HG02981 (cell line): ENCODE results near the gene FAM227B.
"Not testable (repeated sequence)": the region's sequence is repeated elsewhere in the genome, so short reads cannot be mapped to it uniquely, and the experiment has no call there.

Experiments used
- ATAC-seq: cut with Tn5 transposase; IDR thresholded peaks from one replicate; pipeline ENCODE4 v1.9.1; 2021; ENCODE audit warnings: mild to moderate bottlenecking, moderate library complexity; ENCODE audit not compliant: unreplicated experiment

FAM227B gene

DNA sequence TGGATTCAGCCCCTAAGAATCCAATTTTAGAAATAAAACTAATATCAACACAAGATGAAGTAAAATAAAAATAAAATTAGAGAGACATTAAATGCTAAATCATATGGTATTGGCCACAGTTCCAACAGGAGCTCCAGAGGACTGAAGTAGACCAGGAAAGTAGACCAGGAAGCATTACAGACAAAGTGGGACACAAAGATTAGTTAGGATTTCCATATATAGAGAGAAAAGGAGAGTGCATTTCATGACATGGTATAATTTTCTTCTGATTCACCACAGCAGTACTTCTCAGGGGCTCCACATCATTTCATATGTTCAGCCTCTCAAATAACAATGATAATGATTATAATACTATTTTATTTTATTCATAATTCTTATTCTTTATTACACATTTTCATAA, 179.3 kb downstream of the FAM227B start:
- no peak for ATAC-seq

GRCh38 chr15:49439678-49440395, 180.8 kb downstream of the FAM227B start:
- ATAC-seq = no peak

DNA sequence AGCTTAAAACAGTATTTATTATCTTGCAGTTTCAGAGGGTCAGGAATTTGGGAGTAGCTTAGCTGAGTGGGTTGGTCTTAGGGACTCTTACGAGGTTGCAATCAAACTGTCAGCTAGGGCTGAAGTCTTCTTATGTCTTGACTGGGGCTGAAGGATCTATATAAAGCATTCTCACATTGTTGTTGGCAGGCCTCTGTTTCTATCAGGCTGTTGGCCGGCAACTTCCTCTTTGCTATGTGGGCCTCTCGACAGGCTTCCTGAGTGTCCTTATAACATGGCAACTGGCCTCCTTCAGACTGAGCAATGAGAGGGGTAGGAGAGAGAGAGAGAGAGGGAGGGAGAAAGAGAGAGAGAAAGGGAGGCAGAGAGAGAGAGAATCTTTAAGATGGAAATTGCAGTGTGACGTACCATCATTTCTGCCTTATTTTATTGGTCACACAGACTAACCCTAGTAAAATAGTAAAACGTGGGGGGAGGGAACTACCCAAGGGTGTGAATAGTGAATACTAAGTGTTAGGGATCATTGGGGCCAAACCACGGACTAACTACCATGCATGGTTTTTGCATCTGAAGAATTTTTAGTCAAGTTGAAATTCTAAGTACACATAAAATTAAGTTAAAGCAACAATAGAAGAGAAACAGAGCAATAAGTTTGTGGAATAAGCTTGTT, 181.5 kb downstream of the FAM227B start:
- ATAC-seq = no peak

- no peak for ATAC-seq
Observed at GRCh38 chr15:49436751-49437150, 183.9 kb downstream of the FAM227B start.

GRCh38 chr15:49435174-49435573, 185.4 kb downstream of the FAM227B start:
- ATAC-seq = no peak

DNA sequence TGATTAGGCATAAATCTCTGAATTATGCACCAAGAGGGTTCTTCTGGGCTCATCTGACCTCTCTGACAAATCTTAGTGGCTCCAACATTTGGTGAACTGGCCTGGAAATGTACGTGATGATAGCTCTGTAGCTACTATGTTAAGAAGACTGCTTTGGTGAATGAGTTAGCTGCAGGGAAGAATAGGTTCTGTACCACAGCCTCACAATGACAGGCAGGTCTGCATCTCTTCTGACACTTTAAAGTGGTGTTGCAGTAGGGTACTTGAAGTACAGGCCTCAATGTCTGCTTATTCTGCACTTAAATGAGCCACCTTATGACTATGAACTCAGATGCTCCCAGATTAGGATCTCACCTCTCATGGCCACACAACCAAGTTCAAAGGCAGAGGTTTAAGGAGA, 190.6 kb downstream of the FAM227B start:
- ATAC-seq = no peak

DNA sequence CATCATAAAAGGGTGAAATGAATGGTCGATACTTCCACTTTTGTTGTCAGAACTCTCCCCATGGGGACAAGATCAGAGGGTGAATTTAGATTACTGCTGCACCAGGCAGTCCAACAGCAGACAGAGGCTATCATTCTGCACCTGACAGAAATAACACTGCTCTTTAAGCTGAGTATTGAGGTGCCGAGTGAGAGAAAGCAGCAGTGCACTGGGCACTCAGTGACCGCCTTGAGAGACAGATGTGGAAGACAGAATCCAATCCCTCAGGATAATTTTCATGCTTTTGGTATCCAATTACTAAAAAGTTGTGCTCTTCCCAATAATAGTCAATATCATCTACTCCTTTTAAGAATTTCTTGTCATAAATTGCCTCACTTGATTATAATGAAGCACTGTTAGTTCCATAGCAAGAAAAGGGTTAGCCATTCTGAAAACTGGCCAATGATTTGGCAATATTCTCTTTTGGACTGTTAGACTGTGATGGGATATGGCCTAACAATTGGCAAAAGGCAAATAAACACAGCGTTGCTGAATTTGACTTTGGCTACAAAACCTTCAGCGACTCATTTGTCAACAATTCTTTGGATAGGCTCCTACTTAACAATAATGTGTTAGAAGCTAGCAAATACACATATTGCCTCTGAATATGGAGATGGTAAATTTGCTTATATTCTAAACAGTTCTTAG, 192.1 kb downstream of the FAM227B start:
- ATAC-seq = no peak

DNA sequence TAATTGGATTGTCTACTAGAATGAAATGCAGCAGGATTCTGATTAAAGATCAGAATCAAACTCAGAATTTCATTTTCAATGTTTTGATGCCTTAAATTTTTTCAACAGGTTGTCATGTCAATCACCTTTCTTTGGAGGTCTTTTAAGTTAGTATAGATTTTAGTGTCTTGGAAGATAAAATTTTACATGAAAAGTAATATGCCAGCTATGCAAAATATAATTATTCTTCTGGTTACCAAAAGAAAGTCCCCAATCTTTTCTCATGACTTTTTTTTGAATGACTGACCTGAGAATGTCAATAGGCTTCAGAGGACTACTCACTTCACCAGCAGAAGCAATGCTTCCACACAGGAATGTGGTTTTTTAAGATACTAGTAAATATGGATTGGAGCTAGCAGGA, 193.2 kb downstream of the FAM227B start:
- ATAC-seq = no peak

- ATAC-seq = no peak
Observed at GRCh38 chr15:49424954-49425353, 195.7 kb downstream of the FAM227B start.

GRCh38 chr15:49423901-49424550, 196.6 kb downstream of the FAM227B start:
- ATAC-seq = no peak

DNA sequence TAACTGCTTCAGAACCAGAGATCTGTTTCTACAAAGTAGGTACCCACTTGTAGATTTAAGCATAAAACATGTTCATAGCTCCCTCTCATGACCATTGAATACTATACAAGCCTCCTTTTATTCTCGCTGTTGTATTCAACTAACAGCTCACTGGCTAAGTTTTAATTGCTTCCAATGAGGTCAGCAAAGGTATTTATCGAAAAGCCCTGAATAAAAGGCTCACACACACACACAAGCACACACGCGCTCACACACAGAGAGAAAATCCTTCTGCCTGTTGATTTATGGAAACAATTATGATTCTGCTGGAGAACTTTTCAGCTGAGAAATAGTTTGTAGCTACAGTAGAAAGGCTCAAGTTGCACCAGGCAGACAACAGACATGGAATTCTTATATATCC, 197.6 kb downstream of the FAM227B start, which contains the start of gene FGF7:
Gene FGF7 (plus strand): TSS at position 222 of the 400 bp plus-strand sequence. CDS start 1,056 bp downstream, outside the sequence.
- no peak for ATAC-seq

DNA sequence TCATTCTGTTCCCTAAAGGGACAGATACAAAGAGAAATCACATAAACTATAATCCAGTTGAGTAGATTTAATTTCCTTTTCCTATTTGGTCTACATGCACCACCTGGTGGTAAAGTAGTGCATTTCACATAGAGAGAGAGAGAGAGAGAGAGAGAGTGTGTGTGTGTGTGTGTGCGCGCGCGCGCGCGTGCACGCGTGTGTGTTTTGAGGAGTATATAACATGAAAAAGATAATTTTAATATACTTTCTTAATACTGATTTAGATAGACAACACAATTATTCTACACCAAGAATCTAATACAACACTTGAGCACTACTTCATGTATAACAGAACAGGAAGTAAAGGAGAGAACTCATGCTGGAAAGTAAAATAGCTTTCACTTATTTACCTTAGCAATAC, 198.6 kb downstream of the FAM227B start:
- peak; percentile 50 for ATAC-seq

DNA sequence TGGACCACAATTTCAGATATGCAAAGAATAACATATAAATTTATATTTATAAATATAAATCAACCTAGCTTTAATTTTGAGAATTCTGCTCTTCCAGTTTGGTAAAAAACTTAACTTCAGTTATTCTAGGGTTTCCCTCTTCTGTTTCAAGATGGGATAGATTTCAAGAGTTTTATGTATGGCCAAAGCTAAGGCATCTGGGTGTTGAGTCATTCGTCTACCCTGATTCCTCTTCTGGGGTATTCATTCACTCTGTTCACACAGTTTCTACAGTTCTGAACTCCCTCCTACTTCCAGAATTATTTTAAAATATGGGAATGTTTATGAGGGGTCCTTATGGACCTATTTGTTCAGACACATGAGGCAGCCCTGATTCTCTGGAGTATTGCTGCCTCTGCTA, 201.8 kb downstream of the FAM227B start:
- ATAC-seq = no peak

DNA sequence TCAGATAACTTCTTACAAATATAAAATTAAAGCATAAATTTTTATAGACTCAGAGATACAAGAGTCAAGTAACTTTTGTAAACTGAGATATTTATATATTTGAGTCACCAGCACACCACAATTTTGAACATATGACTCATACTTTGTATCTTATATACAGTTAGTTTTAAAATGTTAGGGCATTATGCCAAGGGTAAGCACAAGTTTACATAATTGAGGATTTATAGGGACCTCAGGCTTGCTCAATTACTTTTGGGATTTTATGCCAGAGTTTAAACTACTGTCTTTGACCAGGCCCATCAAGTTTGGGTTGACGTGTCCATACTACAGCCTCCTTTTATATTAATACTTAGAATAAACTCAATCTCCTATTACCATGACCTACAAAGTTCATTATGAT, 205.0 kb downstream of the FAM227B start:
- ATAC-seq = no peak

- no peak for ATAC-seq
Observed at GRCh38 chr15:49415149-49415548, 205.5 kb downstream of the FAM227B start.

- ATAC-seq = no peak
Observed at GRCh38 chr15:49412797-49413196, 207.8 kb downstream of the FAM227B start.

DNA sequence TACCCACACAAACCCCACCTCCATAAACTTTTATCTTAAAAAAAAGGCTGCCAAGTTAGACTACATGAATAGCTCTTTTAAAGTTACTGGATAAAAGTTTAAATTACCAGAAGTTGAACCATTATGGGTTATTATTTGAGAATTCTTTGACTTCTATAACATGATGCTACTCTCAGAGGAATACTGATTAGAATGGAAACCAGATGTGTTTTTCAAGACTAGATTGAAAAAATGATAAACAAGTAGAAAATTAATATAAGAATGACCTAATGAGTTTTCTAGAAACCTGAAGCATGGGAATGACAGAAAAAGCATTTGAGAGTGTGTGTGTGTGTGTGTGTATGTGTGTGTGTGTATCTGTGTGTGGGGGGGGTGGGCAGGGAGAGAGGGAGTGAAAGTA, 210.0 kb downstream of the FAM227B start:
- ATAC-seq = no peak

- no peak for ATAC-seq
Observed at GRCh38 chr15:49406352-49407118, 214.1 kb downstream of the FAM227B start.

DNA sequence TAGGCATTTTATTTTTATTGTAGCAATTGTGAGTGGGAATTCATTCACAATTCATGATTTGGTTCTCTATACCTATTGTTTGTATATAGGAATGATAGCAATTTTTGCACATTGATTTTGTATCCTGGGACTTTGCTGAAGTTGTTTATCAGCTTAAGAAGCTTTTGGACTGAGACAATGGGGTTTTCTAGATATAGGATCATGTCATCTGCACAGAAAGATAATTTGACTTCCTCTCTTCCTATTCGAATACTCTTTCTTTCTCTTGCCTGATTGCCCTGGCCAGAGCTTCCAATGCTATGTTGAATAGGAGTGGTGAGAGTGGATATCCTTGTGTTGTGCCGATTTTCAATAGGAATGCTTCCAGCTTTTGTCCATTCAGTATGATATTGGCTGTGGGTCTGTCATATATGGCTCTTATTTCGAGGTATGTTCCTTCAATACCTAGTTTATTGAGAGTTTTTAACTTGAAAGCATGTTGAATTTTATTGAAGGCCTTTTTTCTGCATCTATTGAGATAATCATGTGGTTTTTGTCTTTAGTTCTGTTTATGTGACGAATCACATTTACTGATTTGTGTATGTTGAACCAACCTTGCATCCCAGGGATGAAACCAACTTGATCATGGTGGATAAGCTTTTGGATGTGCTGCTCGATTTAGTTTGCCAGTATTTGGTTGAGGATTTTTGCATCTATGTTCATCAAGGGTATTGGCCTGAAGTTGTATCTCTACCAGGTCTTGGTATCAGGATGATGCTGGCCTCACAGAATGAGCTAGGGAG, 217.9 kb downstream of the FAM227B start:
- ATAC-seq = not testable (repeated sequence)

GRCh38 chr15:49387471-49387870, 233.1 kb downstream of the FAM227B start:
- ATAC-seq = no peak
